Measurements from ENCODE around the gene CNTLN. TPM values are rescaled to one million over a fixed set of nuclear protein-coding genes. Genes with fewer than 3 reads are reported as not detected.
"Not testable (repeated sequence)": the region's sequence is repeated elsewhere in the genome, so short reads cannot be mapped to it uniquely, and the experiment has no call there.

Gene CNTLN
- polyA plus RNA-seq, 2 of the 4 experiments (the other 2 are of a cell fraction): 8.5 to 11.9 TPM

GRCh38 chr9:17166346-17166745 is 31.5 kb downstream of the CNTLN start:
- ATAC-seq: no peak
- H3K27ac ChIP-seq: no peak overlapping the region
- H3K4me1 ChIP-seq: no peaks in the 10 kb centered on the region
- H3K9me3 ChIP-seq: peaks cover 5% of the 10 kb centered on the region; the same call in 1 of the 3 replicates
- ChIA-PET CTCF (no interaction called here), POLR2A (no interaction called here)
- no peak overlapping the region for H3K4me2 ChIP-seq
- no peak overlapping the region for H3K4me3 ChIP-seq
- no peak for FAIRE-seq
- DNase-seq (ENCODE audit: low read depth in 1 of 2, low spot score in 1 of 2): no peak
- TF ChIP-seq BCL3 (IDR thresholded peaks at IDR 0.05) (no peak), CBX2 (IDR thresholded peaks at IDR 0.05; ENCODE audit: borderline replicate concordance, low read depth) (no peak), MAX (IDR thresholded peaks at IDR 0.05) (no peak), MAFK (IDR thresholded peaks at IDR 0.05; ENCODE audit: partially characterized antibody) (no peak), TP53 (CRISPR knock-in tag; IDR thresholded peaks at IDR 0.05) (no peak), HOXB13 (CRISPR knock-in tag; IDR thresholded peaks at IDR 0.05; ENCODE audit: low read depth) (no peak), KDM5A (IDR thresholded peaks at IDR 0.05) (no peak), RCOR1 (IDR thresholded peaks at IDR 0.05; ENCODE audit: low read depth, low read length) (no peak), EHF (CRISPR knock-in tag; IDR thresholded peaks at IDR 0.05) (no peak), CBX8 (IDR thresholded peaks at IDR 0.05) (no peak), ZSCAN20 (CRISPR knock-in tag; IDR thresholded peaks at IDR 0.05) (no peak)

- Histone ChIP-seq H3K4me1 (no peaks in the 10 kb centered on the region), H3K27ac (no peak overlapping the region), H3K4me2 (no peak overlapping the region), H3K9me3 (peaks cover 5% of the 10 kb centered on the region; the same call in 1 of the 3 replicates), H3K4me3 (no peak overlapping the region)
- FAIRE-seq: no peak
- CTCF ChIA-PET: interaction anchor here (0.6 to 1.4 kb wide), 3 partner anchors 10 to 292 kb away, joined by 3 read pairs; no protein-coding TSS in a partner anchor
- ATAC-seq: no peak; a peak in 1 of 6 replicates
- TF ChIP-seq ATOH8 (CRISPR knock-in tag; IDR thresholded peaks at IDR 0.05; ENCODE audit: low read depth): no peak
- no peak for TF ChIP-seq BHLHE40 (IDR thresholded peaks at IDR 0.05; ENCODE audit: low read depth, low read length)
- TF ChIP-seq POLR2AphosphoS2 (conservative IDR thresholded peaks at IDR 0.05; ENCODE audit: low read length): no peak
- no peak for TF ChIP-seq CHD4 (IDR thresholded peaks at IDR 0.05; ENCODE audit: borderline replicate concordance)
- TF ChIP-seq BCL3 (IDR thresholded peaks at IDR 0.05): no peak
- no peak for TF ChIP-seq MAX (IDR thresholded peaks at IDR 0.05)
- TF ChIP-seq USF2 (IDR thresholded peaks at IDR 0.05): no peak
- TF ChIP-seq HOXA7 (CRISPR knock-in tag; IDR thresholded peaks at IDR 0.05): no peak
- no peak for TF ChIP-seq RFX5 (IDR thresholded peaks at IDR 0.05)
- TF ChIP-seq HOXB13 (CRISPR knock-in tag; IDR thresholded peaks at IDR 0.05; ENCODE audit: low read depth): no peak
- TF ChIP-seq GATA3 (IDR thresholded peaks at IDR 0.05; ENCODE audit: borderline replicate concordance): no peak
- TF ChIP-seq ZFP36 (IDR thresholded peaks at IDR 0.05; ENCODE audit: borderline replicate concordance, partially characterized antibody): no peak
- POLR2A ChIA-PET: no interaction called here
- WGBS (ENCODE audit: missing lambda C conversion rate): 89% methylated on average over 5 of the region's 5 CpGs
- no peak for DNase-seq (ENCODE audit: low read depth in 1 of 2, low spot score in 1 of 2)
These were observed 36.7 kb downstream of the CNTLN start for GRCh38 chr9:17171309-17172094.

- DNase-seq (ENCODE audit: low read depth in 1 of 2, low spot score in 1 of 2); H3K27ac ChIP-seq; H3K4me2 ChIP-seq; ATAC-seq; FAIRE-seq; H3K4me3 ChIP-seq; H3K9me3 ChIP-seq; POLR2A ChIA-PET; H3K4me1 ChIP-seq: not testable (repeated sequence)
- WGBS (ENCODE audit: missing lambda C conversion rate): 93% methylated on average over 15 of the region's 15 CpGs
- CTCF ChIA-PET: interaction anchor here (0.6 kb wide), 1 partner anchor 356 kb away, joined by 3 read pairs; no protein-coding TSS in a partner anchor
These were observed 42.7 kb downstream of the CNTLN start for GRCh38 chr9:17177496-17177895.
